HL-60 (cell line): ENCODE measurements around the gene CLIC6.

Experiments
- CTCF ChIP-seq: IDR thresholded peaks from one replicate; pipeline ENCODE4 v1.5.1; 2011; ENCODE audit warnings: low read length, control low read depth, inconsistent platforms; ENCODE audit not compliant: insufficient read depth
- GABPA ChIP-seq: IDR thresholded peaks from 2 replicates; pipeline ENCODE4 v1.6.1; 2012; ENCODE audit warnings: low read depth
- POLR2AphosphoS5 ChIP-seq: IDR thresholded peaks from 2 replicates; pipeline ENCODE4 v1.6.1; 2012; ENCODE audit warnings: low read depth

DNA sequence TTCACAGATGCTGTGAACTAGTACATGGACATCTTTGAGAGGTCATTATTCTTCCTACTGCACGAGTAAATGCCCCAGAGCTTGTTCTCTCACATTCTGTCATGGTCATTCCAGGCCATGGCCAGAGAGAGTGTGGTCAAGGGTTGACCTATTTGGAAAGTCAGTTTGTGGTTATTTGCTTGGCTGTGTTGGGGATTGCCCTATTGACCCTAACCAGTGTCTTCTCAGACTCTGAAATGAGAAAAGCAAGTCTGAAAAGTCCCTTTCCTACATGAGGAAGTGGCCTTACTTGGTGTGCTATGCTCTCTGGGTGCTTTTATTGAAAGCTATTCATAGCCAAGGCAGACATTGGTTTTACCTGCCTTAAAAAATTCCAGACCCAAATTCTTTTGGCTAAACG, 26.6 kb downstream of the CLIC6 start:
- TF ChIP-seq POLR2AphosphoS5 (no peak), CTCF (no peak), GABPA (no peak)
